ENCODE results near the gene HS3ST3A1.
"Not testable (repeated sequence)": the region's sequence is repeated elsewhere in the genome, so short reads cannot be mapped to it uniquely, and the experiment has no call there.

Gene HS3ST3A1

DNA sequence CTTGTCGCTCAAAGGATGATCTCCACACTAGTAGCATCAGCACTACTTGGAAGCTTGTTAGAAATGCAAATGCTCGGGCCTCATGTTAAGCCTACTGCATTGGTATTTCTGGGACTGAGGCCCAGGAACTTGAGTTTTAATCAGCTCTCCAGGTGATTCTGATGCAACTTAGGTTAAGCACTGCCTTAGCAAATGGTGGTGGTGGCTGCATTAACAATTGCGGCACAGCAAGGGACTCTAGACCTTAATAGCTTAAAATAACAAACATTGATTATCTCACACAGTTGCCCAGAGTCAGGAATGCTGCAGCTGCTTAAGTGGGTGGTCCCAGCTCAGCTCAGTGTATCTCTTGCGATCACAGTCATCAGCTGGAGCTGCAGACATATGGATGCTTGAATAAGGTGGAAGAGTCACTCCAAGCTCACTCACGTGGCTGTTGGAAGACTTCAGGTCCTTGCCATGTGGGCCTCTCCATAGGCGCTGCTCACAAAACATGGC lies 25.8 kb downstream of the HS3ST3A1 start:
- DNase-seq (ENCODE audit: low spot score) = no peak

DNA sequence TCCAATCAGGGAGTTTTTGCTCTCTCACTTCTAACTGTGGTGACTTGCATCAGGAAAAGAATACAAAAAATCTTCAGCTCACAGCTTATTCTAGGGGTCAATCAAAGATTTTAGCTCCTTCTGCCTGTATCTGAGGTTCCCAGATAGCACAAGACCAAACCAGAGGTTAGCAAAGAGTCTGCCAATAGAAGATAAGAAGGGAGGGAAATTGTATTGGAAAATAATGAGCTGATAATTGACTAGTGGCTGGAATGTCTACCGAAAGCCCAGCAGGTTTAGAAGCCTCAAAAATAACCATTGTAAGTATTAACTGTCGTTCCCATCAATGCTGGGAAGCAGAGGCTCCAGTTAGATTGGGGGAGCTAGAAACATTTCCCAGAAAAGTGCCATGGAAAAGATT lies 26.3 kb downstream of the HS3ST3A1 start:
- DNase-seq (ENCODE audit: low spot score) = no peak

DNA sequence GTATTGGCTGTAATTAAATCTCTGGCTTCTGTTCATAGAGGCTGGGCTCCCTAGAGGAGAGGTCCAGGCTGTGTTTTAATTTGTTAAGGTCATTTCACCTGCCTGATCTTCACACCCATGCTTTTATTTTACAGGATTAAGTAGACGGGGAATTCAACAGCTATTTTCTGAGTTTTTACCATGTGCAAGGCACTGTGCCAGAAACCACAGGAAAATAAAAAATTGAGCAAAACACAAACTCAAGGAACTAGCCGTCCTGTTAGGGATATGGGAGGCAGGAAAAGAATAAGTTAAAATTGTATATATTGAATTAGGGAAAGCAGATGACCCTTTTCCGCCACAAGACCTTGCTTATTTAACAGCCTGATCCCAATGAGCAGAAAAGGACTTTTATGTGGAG lies 29.1 kb downstream of the HS3ST3A1 start:
- no peak for DNase-seq (ENCODE audit: low spot score)

DNA sequence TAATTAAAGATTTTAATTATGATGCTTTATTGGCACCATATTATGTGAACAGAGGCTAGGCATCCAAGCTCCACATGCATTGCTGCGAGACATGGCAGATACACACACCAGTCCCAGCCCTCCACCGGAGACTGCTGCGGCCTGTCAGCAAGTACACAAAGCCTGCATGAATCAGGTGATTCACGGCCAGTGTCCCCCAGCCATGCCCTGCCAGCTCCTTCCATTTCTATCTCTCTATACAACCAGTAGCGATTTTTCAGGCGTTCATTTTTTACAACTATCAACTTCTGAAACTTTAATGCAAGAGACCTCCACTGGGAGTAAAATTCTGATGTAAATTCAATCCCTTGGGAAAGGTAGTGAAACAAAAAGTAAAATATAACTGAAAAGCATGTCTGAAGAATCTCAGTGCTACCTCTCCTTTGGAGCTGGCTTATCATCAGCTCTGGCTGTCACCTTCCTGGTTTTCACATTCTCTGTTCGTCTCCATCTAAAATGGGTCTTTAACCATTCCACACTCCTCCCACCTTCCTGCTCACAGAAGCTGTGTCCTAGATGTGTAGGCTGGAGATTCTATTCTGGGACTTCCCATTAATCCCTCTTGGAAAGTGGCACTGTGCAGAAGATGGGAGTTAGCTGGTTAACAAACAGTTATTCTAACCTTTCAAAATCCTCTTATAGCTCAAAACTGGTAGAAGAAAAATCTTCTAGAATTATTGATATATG lies 32.2 kb downstream of the HS3ST3A1 start:
- DNase-seq (ENCODE audit: low spot score) = no peak

DNA sequence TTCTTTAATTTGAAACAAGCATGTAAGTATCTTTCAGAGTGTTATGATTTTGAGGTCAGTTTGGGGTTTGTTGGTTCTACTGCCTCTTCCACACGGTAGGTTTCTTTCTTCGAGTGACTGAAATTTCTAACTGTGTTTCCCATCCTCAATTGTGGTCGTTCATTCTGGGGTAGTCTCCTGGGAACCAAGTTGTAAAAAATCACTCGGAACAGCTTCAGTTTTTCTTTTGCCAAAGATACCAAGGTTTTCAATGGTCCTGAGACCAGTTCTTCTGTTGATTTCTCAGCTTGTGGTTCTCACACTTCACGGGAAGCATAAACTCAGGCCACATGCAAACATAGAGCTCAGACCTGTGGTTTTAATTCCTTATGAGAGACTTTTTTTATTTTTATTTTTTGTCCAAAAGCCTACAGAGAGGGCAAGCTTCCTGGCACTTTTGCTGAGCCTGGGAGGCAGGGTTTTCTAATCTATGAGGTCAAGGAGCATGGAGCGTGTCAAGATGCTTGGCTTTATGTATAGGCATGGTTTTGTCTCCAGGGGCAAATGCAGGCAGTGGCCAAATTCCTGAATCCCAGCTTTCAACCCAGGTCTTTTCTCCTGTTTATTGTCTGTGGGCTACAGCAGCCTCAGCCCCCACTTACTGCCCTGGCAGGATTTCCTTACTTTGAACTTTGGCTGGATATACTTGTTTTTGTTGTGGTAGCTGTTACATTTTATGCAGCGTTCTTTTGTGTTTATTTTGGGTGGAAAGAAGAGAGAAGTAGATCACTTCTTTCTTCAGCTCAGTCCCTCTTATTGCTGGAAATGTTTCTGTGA lies 32.9 kb downstream of the HS3ST3A1 start:
- DNase-seq (ENCODE audit: low spot score) = no peak

DNA sequence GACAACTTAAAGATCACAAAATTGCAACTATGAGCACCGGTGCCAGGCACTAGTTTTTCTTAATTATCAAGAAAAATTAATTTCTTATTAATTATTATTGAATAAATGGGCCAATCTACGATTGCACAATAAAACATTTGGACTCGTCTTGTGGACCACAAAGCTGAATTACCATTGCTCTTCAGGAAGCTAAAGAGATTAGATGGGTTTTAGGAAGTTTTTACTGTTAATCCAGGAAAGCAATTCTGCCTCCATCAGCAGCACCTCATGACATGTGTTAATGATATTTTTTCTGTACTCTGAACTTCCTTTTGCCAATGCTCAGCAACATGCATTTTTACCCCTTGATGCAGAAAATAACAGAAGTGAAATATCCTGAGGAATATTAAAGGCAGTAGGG lies 37.9 kb downstream of the HS3ST3A1 start:
- no peak for DNase-seq (ENCODE audit: low spot score)

DNA sequence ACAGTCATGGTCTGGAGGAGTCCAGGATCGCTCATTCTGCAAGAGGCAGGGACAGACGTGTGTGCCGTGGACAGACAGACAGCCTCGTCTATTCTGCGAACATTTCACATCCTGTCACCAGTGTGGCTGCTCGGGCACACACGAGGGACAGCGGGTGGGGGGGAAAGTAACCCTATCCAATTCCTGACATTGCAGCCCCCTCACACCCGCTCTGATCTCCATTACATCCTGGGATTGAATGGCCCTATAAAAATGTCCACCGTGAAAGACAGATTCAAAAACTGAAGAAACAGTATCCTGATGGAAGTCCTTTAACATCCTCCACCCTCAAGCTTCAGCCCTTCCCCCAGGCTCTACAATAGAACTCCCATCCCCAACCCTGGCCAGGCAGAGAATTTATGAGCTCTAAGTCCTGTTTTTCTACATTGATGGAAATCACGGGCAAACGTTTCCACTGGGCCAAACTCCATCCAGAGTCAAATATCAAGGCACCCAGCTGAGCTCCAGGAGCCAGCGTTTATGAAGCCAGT lies 39.4 kb downstream of the HS3ST3A1 start:
- DNase-seq (ENCODE audit: low spot score) = no peak

DNA sequence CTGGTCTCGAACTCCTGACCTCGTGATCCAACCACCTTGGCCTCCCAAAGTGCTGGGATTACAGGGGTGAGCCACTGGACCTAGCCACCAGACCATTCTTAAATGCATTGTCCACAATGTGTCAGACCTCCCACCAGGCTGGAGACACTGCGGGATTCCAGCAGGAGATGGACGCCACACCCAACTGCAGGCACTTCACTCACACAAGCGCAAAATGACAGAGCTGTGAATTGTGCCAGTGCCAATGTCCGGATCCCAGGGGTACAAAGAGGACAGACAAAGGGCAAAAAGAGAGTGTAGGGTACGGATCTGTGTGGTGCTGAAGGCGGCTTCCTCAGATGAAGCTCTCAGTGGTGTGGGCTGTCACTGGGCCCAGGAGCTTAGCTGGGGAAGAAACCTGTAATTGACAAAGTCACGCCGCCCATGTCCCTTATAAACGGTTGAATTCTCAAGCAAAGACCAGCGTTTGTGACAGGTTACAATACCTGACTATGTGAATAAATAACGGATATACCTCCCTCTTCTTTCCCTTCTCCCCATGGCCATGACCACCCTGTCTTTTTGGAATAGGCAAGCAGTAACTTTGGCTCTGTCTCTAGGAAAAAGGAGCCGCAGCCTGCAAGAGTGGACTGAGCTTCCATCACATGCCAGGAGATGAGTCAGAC lies 40.0 kb downstream of the HS3ST3A1 start:
- DNase-seq (ENCODE audit: low spot score) = no peak

DNA sequence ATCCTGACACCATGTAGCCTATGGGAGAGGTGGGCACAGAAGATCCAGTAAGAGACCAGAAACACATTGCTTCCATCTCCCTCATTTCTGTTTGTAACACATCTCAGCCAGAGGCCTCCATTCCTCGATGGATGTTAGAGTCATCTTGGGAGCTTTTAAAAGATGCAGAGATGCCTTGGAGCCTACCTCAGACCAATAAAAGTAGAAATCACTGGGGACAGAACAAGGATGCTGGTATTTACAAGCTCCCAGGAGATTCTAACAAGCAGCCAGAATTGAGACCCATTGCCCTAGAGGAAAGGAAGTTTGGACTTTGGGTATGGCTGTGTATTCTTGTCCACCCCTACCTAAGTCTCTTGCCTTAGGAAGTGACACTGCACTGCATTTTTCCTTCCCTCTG lies 40.8 kb downstream of the HS3ST3A1 start:
- DNase-seq (ENCODE audit: low spot score) = no peak

DNA sequence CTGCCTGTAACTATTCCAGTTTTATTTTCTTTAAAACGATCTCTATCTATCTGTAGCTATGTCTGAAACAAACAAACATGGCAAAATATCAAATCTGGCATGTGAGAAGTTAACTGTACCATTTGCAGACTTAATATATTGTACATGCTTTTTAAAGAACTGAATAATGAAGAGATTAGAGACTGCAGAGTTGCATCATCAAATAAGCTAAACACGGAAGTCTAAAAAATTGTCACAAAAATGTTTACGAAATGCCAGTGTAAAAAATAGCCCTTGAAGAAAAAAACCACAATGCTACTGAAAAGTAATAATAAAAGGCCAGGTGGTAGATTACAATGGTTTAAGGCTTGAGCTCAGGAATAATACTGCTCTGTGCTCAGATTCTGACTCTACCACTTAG lies 43.1 kb downstream of the HS3ST3A1 start:
- DNase-seq (ENCODE audit: low spot score) = no peak

DNA sequence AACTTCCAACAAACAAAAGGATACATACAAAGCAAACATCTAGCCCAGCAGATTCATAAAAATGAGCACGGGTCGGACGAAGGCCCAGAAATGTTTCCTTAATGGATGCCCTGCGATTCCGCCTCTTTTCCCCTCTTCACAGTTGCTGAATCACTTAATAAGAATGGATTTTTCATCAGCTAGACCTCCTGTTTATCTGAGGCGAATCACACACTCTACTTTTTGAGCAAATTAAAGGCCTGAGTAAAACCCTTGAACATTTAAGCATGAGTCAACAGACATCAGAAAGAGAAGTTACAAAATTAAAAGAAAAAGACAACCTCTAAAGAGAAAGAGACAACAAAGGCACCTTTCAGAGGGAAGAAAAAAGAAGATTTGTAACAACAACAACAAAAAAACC lies 44.7 kb downstream of the HS3ST3A1 start:
- no peak for DNase-seq (ENCODE audit: low spot score)

DNA sequence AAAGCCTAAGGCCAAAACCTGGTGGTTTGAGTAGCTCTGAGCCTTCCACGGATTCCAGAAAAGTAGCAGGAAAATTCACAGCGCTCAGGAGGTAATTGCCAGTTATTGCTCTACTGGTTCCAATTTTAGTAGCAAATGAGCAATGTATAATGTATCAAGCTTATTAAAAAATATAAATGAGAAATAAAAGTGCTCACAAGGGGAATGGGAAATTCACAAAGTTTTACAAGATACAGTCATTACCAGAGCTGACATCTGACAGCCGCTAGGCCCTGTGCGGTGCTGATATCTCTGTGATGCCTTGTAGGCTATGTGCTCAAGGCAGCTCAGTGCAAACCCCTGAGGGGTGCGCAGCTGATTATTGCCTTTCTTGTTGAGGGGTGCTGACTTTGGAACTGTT lies 47.5 kb downstream of the HS3ST3A1 start:
- no peak for DNase-seq (ENCODE audit: low spot score)

DNA sequence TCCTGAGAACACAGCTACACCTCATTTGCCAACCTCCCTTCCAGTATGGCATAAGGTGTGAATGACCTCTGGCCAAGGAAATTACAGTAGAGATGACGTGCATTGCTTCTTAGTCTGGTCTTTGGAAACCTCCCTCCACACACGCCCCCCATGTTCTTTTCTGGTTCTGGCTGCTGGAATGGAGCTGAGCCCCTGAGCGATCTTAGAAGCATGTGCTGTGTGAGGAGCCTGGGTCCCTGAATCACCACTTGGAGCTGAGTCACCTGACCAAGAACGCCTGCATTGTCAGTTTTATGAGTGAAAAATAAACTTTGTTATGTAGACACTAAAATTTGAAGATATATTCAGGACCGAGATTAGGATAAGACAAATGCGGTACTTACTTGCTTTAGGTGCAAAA lies 51.4 kb downstream of the HS3ST3A1 start:
- DNase-seq (ENCODE audit: low spot score) = no peak

DNA sequence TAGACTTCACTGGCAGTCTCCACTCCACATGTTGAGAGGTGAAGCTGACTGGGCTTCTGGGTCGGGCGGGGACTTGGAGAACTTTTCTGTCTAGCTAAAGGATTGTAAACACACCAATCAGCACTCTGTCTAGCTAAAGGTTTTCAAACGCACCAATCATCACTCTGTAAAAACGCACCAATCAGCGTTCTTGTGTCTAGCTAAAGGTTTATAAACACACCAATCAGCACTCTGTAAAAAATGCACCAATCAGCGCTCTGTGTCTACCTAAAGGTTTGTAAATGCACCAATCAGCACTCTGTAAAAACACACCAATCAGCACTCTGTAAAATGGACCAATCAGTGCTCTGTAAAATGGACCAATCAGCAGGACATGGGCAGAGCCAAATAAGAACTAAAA lies 53.2 kb downstream of the HS3ST3A1 start:
- DNase-seq (ENCODE audit: low spot score) = not testable (repeated sequence)

DNA sequence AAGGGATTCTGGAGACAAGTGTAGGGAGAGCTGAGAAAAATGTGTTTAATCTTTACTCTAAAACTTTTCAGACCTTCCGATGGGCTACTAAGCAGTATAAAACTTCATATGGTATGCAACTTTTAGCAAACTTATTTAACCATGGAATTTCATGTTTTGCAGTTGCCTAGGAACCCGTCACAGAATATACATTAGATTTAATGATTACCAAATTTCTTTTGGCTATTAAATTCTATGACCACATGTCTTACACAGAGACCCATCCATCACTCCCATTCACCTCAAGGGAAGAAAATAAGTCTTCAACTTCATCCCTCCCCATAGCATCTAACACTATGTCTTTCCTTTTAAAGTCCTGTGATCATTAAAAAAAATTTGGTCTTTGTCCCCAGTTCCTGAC lies 54.9 kb downstream of the HS3ST3A1 start:
- no peak for DNase-seq (ENCODE audit: low spot score)

DNA sequence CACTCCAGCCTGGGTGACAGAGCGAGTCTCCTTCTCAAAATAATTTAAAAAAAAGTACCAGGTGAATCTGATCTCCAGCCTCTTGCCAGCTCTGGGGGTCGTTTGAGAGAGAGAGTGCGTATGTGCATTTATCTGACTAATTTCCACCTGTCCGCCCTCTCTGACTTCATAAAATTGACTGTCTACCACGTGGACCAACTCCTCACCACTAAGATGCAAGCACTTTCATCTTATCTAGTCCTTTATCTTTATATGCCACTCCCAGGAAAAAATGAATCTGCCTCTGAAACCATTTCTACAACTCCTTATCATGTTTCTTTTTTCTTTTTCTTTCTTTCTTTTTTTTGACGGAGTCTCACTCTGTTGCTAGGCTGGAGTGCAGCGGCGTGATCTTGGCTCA lies 55.8 kb downstream of the HS3ST3A1 start:
- no peak for DNase-seq (ENCODE audit: low spot score)

DNA sequence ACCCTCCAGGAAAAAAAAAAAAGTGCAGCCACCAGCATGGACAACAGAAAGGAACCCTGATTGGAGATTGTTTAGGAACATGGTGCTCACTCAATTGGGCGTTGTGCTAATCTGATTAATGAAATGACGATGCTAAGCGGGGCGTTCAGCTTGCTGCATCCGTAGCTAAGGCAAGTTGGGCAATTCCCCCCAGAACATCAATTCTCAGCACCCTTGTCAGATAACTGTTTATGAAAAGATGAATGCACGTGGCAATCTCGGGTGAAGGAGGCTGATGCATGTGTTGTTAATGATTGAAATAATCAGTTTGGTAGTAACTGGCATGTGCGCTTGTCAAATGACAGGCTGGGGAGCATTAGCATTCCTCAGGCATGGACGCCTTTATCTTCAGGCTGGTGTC lies 57.0 kb downstream of the HS3ST3A1 start:
- no peak for DNase-seq (ENCODE audit: low spot score)

DNA sequence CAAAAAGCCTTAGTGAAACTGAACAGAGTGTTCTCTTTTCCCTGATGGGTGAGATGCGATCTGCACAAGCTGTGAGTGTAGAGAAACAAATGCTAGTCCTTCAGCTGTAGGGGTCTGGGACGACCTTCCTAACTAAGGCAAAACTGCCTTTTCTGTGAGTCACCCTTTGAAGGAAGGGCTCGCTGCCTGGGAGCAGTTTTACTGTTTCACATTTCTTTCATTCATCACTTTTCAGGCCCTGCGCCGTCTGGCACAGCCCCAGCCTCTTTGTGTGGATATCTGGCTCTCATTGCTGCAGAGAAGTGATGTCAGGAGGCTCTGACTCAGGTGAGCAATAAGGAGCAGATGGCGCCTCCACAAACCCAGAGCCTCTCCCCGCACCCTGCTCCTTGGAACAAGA lies 57.4 kb downstream of the HS3ST3A1 start:
- DNase-seq (ENCODE audit: low spot score) = no peak

DNA sequence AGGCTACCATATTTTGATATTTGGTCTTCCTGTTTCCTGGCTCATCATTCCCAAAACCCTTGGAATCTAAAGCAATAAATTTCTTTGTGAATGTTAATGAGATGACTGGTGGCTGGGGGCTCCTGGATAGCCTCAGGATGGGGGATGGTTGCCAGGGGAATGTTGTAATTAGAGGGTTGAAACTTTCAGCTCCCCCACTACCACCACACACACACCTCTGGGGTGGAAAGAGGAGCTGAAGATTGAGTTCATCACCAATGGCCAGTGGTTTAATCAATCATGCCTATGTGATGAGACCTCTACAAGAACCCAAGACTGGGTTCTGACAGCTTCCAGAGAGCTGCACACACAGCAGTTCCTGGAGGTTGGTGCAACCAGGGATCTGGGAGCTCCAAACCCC lies 59.1 kb downstream of the HS3ST3A1 start:
- no peak for DNase-seq (ENCODE audit: low spot score)

DNA sequence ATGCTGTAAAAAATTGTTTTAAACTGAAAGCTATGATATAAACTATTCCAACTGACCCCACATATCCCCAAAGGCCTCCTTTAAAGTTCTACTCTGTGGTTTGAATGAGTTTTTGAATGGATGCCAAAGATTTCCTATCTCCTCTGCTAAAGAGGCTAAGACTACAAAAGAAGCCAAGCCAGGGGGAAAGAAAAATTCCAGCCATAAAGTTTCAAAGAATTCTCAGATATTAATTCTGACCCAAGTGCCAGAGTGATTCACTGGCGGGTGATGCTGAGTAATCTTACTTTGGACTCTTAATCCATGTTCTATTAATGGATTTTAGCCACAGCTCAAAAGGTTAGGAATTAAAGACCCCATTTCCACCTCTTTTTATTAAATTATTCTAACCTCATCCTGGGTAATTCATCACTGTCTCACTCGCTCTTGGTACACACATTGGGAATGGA lies 60.7 kb downstream of the HS3ST3A1 start:
- no peak for DNase-seq (ENCODE audit: low spot score)

DNA sequence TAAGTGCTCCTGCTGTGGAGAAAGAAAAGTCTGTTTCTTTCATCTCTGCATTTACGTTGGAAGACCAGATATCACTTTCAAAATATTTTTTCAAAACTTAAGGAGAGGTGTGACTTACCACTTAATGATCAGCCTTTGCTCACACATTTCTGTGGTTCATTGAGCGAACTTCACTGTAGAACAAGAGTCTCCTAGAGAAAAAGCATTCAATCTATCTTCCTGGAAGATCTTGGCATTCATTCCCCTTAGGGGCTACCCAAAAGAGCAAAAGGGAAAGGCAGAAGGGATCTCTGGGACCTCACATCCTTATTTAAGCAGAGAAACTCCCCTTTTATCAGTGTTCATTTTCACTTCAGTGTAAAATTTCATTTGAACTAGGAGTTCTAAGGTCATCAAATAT lies 61.2 kb downstream of the HS3ST3A1 start:
- no peak for DNase-seq (ENCODE audit: low spot score)

DNA sequence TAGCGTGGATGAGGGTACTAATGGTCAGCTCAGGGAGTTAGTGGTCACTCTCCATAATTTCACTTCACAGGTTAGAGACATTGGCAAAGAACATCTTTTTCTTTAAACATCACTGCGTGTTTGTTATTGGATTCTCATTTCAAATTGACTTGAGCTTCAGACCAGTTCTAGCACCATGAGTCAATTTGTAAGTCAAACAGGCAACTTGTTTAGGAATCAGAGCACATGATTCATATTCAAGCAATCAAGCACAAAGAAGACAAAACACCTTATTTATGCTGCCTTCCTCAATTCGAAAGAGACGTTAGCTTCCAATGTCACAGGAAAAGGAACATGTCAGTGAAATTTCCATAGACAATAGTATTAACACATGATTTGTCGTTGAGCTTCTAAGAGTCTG lies 62.3 kb downstream of the HS3ST3A1 start:
- DNase-seq (ENCODE audit: low spot score) = no peak

Data from hematopoietic multipotent progenitor cell treated with erythropoietin and hydrocortisone succinate and interleukin-3 and kit ligand, for 15 days (in vitro differentiated cells).